Cardiac fibroblast (primary cell): Measurements from ENCODE around the gene BRD4.

Experiments used
- DNase-seq, 2 donors: peaks; one replicate each; pipeline versions ENCODE4 v3.0.0 to v3.0.0-alpha.2; 2010; ENCODE audit warnings: low read depth in 2 of 2
- H3K4me3 ChIP-seq, 2 donors: replicated peaks in 1 of 2; 1 replicate in 1 of 2; 2 replicates in 1 of 2; pipeline ENCODE4 v1.5.1; 2011; ENCODE audit warnings: low read depth in 2 of 2, low read length in 2 of 2, mild to moderate bottlenecking in 2 of 2, moderate library complexity in 1 of 2
- CTCF ChIP-seq: IDR thresholded peaks from one replicate; pipeline ENCODE4 v1.5.1; 2011; ENCODE audit warnings: low read depth, mild to moderate bottlenecking, low read length, inconsistent platforms

Gene BRD4

GRCh38 chr19:15252398-15253018 lies 79.8 kb downstream of the BRD4 start:
- DNase-seq: peak; percentile 69 to 72
- no peak overlapping the region for H3K4me3 ChIP-seq
- peak; percentile 63 for TF ChIP-seq CTCF

DNA sequence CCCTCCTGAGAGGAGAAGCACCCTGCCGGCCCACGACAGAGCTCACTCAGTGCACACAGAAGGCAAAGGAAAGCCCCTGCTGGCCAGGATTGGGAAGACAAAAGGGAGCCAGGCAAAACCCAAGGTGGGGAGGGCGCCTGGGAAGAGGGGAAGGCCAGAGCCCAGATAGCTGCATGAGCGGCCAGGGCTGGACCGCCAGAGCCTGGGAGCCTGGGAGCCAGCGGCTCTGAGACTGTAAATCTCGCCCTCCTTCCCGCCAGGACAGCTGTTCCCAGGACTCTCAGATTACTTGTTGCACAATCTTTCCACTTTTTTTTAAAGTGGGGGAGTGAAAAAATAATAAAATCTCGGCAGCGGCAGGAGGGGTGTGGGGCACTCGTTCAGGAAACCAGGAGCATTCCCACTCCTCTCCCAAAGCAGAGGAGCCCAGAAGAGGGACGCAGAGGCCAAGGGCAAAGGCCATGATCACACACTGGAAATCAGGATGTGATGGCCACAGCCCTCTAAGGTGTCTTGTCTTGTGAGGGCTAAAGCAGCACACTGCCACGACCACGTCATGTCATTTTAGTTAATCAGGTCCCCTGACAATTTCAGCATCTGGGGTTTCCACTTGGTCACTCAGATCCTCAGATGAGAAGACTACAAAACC lies 80.5 kb downstream of the BRD4 start:
- peak overlapping the region in 1 of 2 donors; percentile 2 for H3K4me3 ChIP-seq
- peak; percentile 76 for TF ChIP-seq CTCF
- DNase-seq: peak; percentile 95 to 99

DNA sequence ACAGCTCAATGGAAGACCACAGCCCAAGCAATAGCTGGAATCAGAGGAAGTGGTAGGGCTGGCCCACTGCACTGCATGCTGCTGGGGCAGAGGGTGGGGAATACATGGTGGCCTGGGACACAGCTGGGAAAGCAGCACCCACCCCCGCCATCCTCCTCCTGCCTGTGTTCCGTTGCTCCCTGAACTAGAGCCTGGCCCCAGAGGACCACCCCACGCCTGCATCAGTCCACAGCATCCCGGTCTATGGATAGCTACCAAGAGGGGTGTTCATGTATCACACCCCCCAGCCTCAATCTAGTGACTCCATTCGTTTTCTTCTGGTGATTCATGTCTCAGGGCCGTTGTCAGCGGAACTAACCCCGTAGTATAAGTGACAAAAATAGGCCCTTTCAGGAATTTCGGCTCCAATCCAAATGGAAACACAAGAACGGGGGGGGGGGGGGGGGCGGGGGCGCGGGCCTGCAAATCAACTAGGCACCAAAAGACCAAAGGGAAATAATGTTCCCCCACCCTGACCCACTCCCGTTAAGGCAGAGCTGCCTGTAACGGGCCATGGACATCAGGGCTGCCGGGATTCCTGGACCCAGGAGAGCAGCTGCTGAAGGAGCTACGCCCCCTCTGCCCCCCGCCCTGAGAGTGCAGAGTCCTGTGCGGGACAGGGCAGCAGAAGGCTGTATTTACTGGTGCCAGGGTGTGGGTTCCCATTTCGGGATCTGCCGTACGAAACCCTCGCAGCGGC lies 81.2 kb downstream of the BRD4 start:
- peak overlapping the region in 1 of 2 donors; percentile 2 for H3K4me3 ChIP-seq
- TF ChIP-seq CTCF: no peak
- peak; percentile 83 to 84 for DNase-seq

DNA sequence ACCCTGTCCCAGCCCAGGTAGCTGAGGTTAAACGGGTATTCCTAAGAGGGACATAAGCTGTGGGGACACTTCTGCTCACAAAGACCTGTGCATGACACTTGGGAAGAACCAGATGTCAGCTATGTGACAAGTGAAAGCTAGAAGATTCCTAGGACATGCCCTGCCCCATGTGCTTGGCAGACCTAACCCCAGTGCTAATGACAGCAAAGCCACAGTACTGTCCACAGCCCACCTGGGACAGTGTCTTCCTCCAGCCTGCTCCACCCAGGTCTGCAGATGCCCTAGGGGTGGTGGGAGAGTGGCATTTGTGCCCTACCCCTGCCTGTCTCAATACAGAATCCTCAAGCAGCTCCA lies 81.7 kb downstream of the BRD4 start:
- no peak for TF ChIP-seq CTCF
- DNase-seq: no peak
- no peak overlapping the region for H3K4me3 ChIP-seq

DNA sequence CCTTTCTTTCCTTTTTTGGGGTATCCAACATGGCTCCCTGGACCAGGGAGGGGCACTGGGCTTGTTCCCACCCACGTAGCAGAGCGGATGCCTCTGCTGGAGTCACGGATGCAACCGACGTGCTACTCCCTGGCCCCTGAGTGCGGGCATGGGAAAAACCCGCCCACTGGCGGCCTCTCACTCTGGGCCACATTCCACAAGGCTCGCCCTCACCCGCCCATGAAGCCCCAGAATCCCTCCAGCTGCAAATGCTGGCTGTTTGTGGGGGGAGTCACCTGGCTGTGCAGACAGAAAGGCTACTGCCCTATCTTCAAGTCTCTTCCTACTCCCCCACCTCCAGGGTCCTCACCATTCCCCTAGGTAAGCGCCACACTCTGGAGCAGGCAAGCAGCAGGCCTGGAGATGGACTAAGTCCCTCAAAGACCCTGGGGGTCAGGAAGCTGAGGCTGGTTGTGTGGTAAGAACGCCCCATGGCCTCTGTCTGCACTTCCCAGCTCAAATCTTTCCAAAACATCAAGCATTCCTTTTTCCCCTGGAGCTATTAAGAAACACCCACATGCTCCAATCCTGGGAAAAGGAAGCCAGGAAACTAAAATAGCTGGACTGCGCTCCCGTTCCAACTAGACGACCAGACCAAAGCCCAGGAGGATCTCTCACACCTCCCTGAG lies 82.2 kb downstream of the BRD4 start:
- peak; percentile 92 to 96 for DNase-seq
- no peak for TF ChIP-seq CTCF
- H3K4me3 ChIP-seq: no peak overlapping the region

GRCh38 chr19:15249528-15249874 lies 82.8 kb downstream of the BRD4 start:
- no peak for DNase-seq
- no peak for TF ChIP-seq CTCF
- peak overlapping the region in 1 of 2 donors; percentile 9 for H3K4me3 ChIP-seq
